ENCODE data around the gene SEZ6L2. TPM values are rescaled to one million over a fixed set of nuclear protein-coding genes. Genes with fewer than 3 reads are reported as not detected.
A peak's percentile ranks its signal among the peaks of the same experiment; 100 is the strongest.

The SEZ6L2 gene
- total and polyA plus RNA-seq, 2 of the 13 experiments (the other 11 are each of a cell fraction or from before 2014, with no cell fraction given), result 14.9 to 16.9 TPM

DNA sequence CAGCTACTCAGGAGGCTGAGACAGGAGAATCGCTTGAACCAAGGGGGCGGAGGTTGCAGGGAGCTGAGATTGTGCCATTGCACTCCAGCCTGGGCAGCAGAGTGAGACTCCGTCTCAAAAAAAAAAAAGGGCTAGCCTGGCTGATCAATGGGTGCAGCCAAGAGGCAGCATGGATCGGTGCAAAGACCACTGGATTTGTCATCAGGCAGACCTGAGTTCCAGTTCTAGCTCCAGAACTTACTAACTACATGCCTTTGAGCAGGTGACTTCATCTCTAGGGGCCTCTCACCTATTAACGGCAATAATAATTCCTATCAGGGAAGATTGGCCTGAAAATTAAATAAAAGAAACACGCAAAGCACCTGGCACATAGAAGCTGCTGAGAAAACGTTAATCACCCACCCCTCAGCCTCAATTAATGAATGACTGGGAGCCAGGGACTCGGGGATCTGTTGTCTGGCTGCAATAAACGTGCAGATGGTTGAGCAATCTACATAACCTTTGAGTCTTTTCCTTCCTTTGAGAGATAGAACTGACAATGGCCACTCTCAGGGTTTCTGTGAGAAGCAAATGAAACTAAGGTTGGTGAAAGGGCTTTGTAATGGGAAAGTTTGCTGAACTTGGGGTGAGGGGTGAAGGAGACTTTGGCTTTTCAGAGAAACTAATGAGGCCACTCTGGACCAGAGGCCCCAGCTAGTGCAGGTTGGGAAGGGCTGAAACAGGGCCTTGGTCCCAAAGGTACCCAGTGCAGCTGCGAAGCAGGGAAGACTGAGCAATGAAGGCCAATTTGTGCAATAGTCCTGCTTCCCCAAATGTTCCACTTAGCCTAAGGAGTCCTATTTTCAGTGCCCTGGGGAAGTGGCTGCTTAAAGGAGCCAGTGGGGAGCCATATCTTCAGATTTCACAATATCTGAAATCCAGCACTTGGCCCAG is 7.6 kb downstream of the SEZ6L2 start:
- 16% methylated on average over 10 of the region's 10 CpGs for WGBS (ENCODE audit: low lambda C conversion rate)
- intact Hi-C loops (cut with micrococcal nuclease; ENCODE audit: unreplicated experiment) (loop anchor here (2.0 kb wide), 1 partner anchor 29 kb away; the partner anchor contains the start of gene CDIPT), in situ Hi-C loops (cut with HindIII; ENCODE audit: extremely low pct_ligation_motif_present, low pct_unique_long_range_greater_than_20kb) (no loop called here)
- Histone ChIP-seq H3K79me2 (ENCODE audit: insufficient read depth, low read length) (no peaks in the 10 kb centered on the region), H2AFZ (ENCODE audit: low read length) (peak overlapping the region; percentile 28), H4K20me1 (ENCODE audit: insufficient read depth, low read length) (no peaks in the 10 kb centered on the region), H3K27me3 (ENCODE audit: control insufficient read depth in 1 of 2, insufficient read depth in 2 of 2, low read length in 2 of 2) (no peaks in the 10 kb centered on the region), H3K4me1 (ENCODE audit: insufficient read depth, low read length) (peaks cover 32% of the 10 kb centered on the region), H3K4me3 (replicated peaks in 1 of 3; ENCODE audit: insufficient read depth in 1 of 3, low read depth in 2 of 3, low read length in 3 of 3) (peak overlapping the region in 2 of 3 experiments; percentile 2 to 31; a peak in 2 of 6 replicates), H3K9me3 (ENCODE audit: low read length) (no peaks in the 10 kb centered on the region), H3K36me3 (replicated peaks in 1 of 2; ENCODE audit: control insufficient read depth in 1 of 2, insufficient read depth in 2 of 2, low read length in 2 of 2) (no peaks in the 10 kb centered on the region), H3K4me2 (ENCODE audit: low read depth, low read length) (peak overlapping the region; percentile 74), H3K27ac (ENCODE audit: extremely low read length, insufficient read depth, low read length) (peak overlapping the region; percentile 86), H3K9ac (ENCODE audit: insufficient read depth, low read depth, low read length) (peak overlapping the region; percentile 56)
- ATAC-seq, result peak; percentile 87
- peak; percentile 99 for FAIRE-seq
- BruUV-seq (replicated peaks), result TSS peak; percentile 77
- DNase-seq (ENCODE audit: low spot score), result peak; percentile 95
- POLR2A ChIA-PET, result interaction anchor here (0.7 to 2.2 kb wide), 10 partner anchors 9 to 212 kb away, joined by 3 to 30 read pairs (median 4); partner anchors contain the start of genes ASPHD1, KCTD13, QPRT and SEZ6L2
- CTCF ChIA-PET (ENCODE audit: low intra/inter-chr PET ratio, low total read pairs), result no interaction called here
- no peak for TF ChIP-seq U2AF2 (IDR thresholded peaks at IDR 0.05; ENCODE audit: low read depth, low read length)
- peak; percentile 71; the same call in 1 of the 2 replicates for TF ChIP-seq GFI1 (CRISPR knock-in tag; IDR thresholded peaks at IDR 0.05; ENCODE audit: borderline replicate concordance)
- no peak for TF ChIP-seq MXI1 (IDR thresholded peaks at IDR 0.05; ENCODE audit: borderline replicate concordance, low read depth, low read length)
- TF ChIP-seq HNRNPLL (IDR thresholded peaks at IDR 0.05; ENCODE audit: low read depth, low read length, poor library complexity, severe bottlenecking), result no peak
- TF ChIP-seq ZNF124 (CRISPR knock-in tag; IDR thresholded peaks at IDR 0.05), result no peak
- TF ChIP-seq RXRA (CRISPR knock-in tag; IDR thresholded peaks at IDR 0.05), result no peak; the same call in 1 of the 2 replicates
- TF ChIP-seq, protein P1, sequence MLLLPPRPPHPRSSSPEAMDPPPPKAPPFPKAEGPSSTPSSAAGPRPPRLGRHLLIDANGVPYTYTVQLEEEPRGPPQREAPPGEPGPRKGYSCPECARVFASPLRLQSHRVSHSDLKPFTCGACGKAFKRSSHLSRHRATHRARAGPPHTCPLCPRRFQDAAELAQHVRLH (CRISPR knock-in tag; IDR thresholded peaks at IDR 0.05; ENCODE audit: borderline replicate concordance, low read depth), result no peak
- TF ChIP-seq GZF1 (CRISPR knock-in tag; IDR thresholded peaks at IDR 0.05), result no peak
- no peak for TF ChIP-seq ZNF737 (CRISPR knock-in tag; IDR thresholded peaks at IDR 0.05; ENCODE audit: borderline replicate concordance)
- no peak for TF ChIP-seq ZNF556 (CRISPR knock-in tag; IDR thresholded peaks at IDR 0.05; ENCODE audit: borderline replicate concordance)
- peak; percentile 78 for TF ChIP-seq PHF21A (CRISPR knock-in tag; IDR thresholded peaks at IDR 0.05)
- no peak for TF ChIP-seq SALL1 (CRISPR knock-in tag; IDR thresholded peaks at IDR 0.05)
- TF ChIP-seq ELF1 (CRISPR knock-in tag; IDR thresholded peaks at IDR 0.05), result no peak
- TF ChIP-seq GATAD2A (CRISPR knock-in tag; IDR thresholded peaks at IDR 0.05), result peak; percentile 89
- TF ChIP-seq NFE2 (CRISPR knock-in tag; IDR thresholded peaks at IDR 0.05), result no peak
- no peak for TF ChIP-seq SRY (CRISPR knock-in tag; IDR thresholded peaks at IDR 0.05)
- TF ChIP-seq RORA (CRISPR knock-in tag; IDR thresholded peaks at IDR 0.05), result no peak
- TF ChIP-seq ARNT (IDR thresholded peaks at IDR 0.05), result no peak
- TF ChIP-seq, protein P2, sequence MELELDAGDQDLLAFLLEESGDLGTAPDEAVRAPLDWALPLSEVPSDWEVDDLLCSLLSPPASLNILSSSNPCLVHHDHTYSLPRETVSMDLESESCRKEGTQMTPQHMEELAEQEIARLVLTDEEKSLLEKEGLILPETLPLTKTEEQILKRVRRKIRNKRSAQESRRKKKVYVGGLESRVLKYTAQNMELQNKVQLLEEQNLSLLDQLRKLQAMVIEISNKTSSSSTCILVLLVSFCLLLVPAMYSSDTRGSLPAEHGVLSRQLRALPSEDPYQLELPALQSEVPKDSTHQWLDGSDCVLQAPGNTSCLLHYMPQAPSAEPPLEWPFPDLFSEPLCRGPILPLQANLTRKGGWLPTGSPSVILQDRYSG (CRISPR knock-in tag; IDR thresholded peaks at IDR 0.05), result no peak
- no peak for TF ChIP-seq MATR3 (CRISPR knock-in tag; IDR thresholded peaks at IDR 0.05)
- no peak for TF ChIP-seq GABPA (IDR thresholded peaks at IDR 0.05; ENCODE audit: low read depth, low read length)
- TF ChIP-seq GABPA (CRISPR knock-in tag; IDR thresholded peaks at IDR 0.05; ENCODE audit: low read depth), result no peak
- TF ChIP-seq ZSCAN25 (CRISPR knock-in tag; IDR thresholded peaks at IDR 0.05), result no peak
- peak; percentile 61; the same call in 1 of the 2 replicates for TF ChIP-seq CHD4 (IDR thresholded peaks at IDR 0.05; ENCODE audit: borderline replicate concordance, low read length)
- TF ChIP-seq SAFB2 (CRISPR knock-in tag; IDR thresholded peaks at IDR 0.05; ENCODE audit: borderline replicate concordance, low read depth), result no peak
- TF ChIP-seq ZNF577 (CRISPR knock-in tag; IDR thresholded peaks at IDR 0.05; ENCODE audit: borderline replicate concordance, low read depth), result no peak

All from HepG2 (cell line).